Subcutaneous adipose tissue (tissue), 4 donors: ENCODE measurements around the gene PPP1R14B. TPM values are rescaled to one million over a fixed set of nuclear protein-coding genes. Genes with fewer than 3 reads are reported as not detected.

ENCODE experiments used
- CTCF ChIP-seq: fragments of 450-650 bp; IDR thresholded peaks from one replicate; pipeline ENCODE4 v1.5.1; 2016; ENCODE audit warnings: low read depth, mild to moderate bottlenecking, control low read depth, antibody characterized with exemption, moderate library complexity
- total RNA-seq, 4 donors: library from RNA; depleted of rRNA; stranded (reverse); fragments of >200 nt; gene quantifications; one replicate each; pipeline ENCODE4 v1.1.0, GENCODE V29; 2016

Gene PPP1R14B
- total RNA-seq, 4 donors from 2014 or later, result 64.3 to 73.1 (median 69.1) TPM

GRCh38 chr11:64234647-64235379 is 11.9 kb downstream of the PPP1R14B start:
- TF ChIP-seq CTCF, result no peak

- no peak for TF ChIP-seq CTCF
Measured at GRCh38 chr11:64233913-64234586, 12.7 kb downstream of the PPP1R14B start, which contains the start of gene VEGFB. Gene VEGFB, plus strand, starts transcription at chr11:64234584. Its CDS starts 250 bp downstream, at chr11:64234834.

GRCh38 chr11:64232967-64233315 is 13.8 kb downstream of the PPP1R14B start:
- TF ChIP-seq CTCF, result no peak

DNA sequence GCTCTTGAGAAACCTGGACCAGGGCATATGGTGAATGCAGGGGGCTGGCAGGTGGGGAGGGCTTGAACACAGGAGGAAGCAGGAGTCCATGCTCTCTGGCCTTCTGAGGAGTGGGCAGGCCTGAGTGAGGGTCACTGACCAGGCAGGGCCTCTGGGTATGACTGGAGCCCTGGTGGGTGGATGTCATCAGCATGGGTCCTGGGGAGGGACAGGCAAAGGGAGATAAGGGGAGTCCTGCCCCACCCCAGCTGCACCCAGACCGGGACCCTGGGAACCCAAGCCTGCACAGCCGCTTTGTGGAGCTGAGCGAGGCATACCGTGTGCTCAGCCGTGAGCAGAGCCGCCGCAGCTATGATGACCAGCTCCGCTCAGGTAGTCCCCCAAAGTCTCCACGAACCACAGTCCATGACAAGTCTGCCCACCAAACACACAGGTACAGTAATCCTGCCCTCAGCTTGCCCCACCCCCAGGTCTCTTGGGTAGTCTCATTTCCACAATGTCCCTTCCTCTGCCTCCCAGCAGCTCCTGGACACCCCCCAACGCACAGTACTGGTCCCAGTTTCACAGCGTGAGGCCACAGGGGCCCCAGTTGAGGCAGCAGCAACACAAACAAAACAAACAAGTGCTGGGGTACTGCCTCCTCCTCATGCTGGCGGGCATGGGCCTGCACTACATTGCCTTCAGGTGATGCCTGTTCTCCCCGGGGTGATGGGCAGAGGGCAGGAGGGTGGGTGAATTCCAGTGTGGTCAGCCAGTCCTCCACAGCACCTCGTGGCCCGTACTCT is 14.4 kb downstream of the PPP1R14B start:
- TF ChIP-seq CTCF, result no peak

GRCh38 chr11:64231546-64231945 is 15.2 kb downstream of the PPP1R14B start:
- no peak for TF ChIP-seq CTCF

DNA sequence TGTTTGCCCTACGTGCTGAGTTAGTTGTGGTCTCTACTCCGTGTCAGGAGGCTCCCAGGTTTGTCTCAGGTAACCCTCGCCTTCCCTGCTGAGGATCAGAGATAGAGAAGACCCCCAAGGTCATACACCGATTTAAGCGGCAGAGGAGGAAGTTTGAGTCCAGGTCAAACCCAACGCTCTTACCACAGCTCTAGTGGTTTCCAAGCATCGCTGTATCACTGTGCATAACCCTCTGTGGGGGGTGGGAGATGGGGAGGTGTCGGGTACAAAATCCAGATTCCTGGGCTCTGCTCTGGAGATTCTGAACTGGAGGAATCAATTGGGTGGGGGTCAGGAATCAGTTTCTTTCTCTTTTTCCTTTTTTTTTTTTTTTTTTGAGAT is 15.8 kb downstream of the PPP1R14B start:
- TF ChIP-seq CTCF, result no peak
